NCI-H2196 treated with DMSO at 0.1 percent for 48 hours (cell line): ENCODE results near the gene SIN3B.
A peak's percentile ranks its signal among the peaks of the same experiment; 100 is the strongest.
"Not testable (repeated sequence)": the region's sequence is repeated elsewhere in the genome, so short reads cannot be mapped to it uniquely, and the experiment has no call there.

Experiments used
- DNase-seq: peaks from one replicate; lab custom pipeline; 2025; ENCODE audit not compliant: unreplicated experiment; lab: John Stamatoyannopoulos, UW

SIN3B gene

GRCh38 chr19:16829010-16829821, at the start of gene SIN3B:
Gene SIN3B, plus strand, starts transcription at chr19:16829398. Its CDS starts 23 bp downstream, at chr19:16829421.
- peak; percentile 55 for DNase-seq

GRCh38 chr19:16779539-16780163, 49.5 kb upstream of the SIN3B start:
- DNase-seq = no peak

GRCh38 chr19:16782719-16783118, 46.5 kb upstream of the SIN3B start:
- DNase-seq = no peak

GRCh38 chr19:16788479-16788878, 40.7 kb upstream of the SIN3B start:
- no peak for DNase-seq

GRCh38 chr19:16789238-16789637, 40.0 kb upstream of the SIN3B start:
- DNase-seq = no peak

GRCh38 chr19:16790051-16790450, 39.1 kb upstream of the SIN3B start:
- no peak for DNase-seq

GRCh38 chr19:16791942-16792341, 37.3 kb upstream of the SIN3B start:
- no peak for DNase-seq

GRCh38 chr19:16794456-16795441, 34.4 kb upstream of the SIN3B start:
- DNase-seq = no peak

GRCh38 chr19:16795731-16796130, 33.5 kb upstream of the SIN3B start:
- DNase-seq = no peak

- DNase-seq = no peak
Observed at GRCh38 chr19:16797876-16798275, 31.3 kb upstream of the SIN3B start.

GRCh38 chr19:16798326-16798725, 30.9 kb upstream of the SIN3B start:
- not testable (repeated sequence) for DNase-seq

GRCh38 chr19:16799740-16800139, 29.5 kb upstream of the SIN3B start:
- no peak for DNase-seq

GRCh38 chr19:16801600-16802013, 27.6 kb upstream of the SIN3B start:
- DNase-seq = no peak

- DNase-seq = no peak
Observed at GRCh38 chr19:16804176-16804575, 25.0 kb upstream of the SIN3B start.

- DNase-seq = no peak
Observed at GRCh38 chr19:16807549-16808284, 21.5 kb upstream of the SIN3B start.

GRCh38 chr19:16814526-16815100, 14.6 kb upstream of the SIN3B start:
- no peak for DNase-seq

GRCh38 chr19:16820056-16820455, 9.1 kb upstream of the SIN3B start:
- DNase-seq = no peak

GRCh38 chr19:16821081-16821480, 8.1 kb upstream of the SIN3B start:
- DNase-seq = no peak

GRCh38 chr19:16822648-16823047, 6.5 kb upstream of the SIN3B start:
- no peak for DNase-seq

GRCh38 chr19:16824658-16825311, 4.4 kb upstream of the SIN3B start:
- no peak for DNase-seq
